ENCODE results near the gene JMJD4.
"Not testable (repeated sequence)": the region's sequence is repeated elsewhere in the genome, so short reads cannot be mapped to it uniquely, and the experiment has no call there.

JMJD4 gene

DNA sequence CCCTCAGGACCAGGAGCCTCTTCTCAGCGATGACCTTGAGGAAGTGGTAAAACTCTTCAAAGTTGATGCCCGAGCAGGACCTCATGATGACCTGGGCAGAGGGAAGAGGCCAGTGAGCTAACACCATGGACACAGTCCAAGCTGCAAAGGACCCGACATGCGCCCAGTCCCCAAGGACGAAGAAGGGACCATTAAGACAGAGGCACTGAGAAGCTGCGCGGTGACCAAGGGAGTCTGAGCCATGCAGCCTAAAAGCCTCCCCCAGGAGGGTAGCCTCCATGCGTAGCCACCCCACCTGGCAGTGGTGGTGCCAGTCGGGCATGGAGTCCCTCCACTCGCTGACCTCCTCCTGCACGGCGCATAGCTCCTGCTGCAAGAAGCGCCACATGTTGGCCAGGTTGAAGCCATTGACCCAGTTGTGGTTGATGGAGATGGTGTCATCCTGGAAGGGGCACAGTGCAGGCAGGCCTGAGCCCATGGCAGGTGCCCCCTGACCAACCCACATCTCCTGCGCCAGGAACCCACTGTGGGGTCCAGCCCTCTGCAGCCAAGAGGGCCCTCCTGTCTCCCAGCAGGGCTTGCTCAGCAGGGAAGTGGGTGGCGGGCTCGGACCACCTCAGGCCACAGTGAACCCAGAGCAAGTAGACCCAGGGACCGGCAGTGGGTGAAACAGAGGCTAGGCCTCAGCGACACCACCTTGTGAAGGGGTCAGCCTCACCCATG is 2.4 kb downstream of the JMJD4 start:
- no peak for DNase-seq (ENCODE audit: low read depth)

DNA sequence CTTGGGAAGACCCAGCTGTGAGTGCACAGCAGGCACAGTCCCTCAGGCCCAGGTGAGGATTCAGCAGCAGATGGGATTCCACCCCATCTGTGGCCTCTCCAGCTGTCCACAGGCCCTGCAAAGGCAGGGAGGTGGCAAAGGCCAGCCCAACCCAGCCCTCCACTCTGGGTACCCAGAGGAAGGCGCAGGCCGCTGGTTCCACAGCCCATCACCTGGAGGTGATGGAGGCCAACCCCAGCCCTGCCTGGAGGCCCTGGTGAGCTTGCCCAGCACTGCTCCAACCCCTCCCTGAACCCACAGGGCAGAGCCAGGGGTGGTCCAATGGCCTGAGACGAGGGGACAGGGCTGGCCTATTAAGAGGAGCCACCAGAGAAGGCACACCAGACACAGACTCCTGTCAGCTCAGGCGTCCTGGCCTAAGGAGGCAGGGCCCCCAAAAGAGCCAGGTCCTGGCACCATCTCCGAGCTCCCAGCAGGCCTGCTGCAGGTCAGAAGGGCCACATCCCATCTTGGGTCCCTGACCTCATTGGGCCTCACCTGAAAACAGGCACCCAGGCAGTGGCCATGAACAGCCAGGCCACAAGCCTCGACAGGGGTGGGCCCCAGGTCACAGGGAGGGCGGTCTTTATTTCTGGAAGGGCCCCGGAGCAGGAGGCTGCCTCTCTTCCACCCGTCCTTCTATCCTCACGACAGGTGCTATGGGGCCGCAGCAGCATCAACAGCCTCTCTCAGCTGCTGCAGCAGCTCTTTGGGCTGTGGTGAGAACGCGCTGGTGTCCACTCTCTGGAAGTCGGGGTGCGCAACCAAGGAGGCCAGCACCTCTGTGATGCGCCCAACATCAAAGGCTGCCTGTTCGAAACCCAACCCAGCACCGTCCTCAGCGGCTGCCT is 3.2 kb downstream of the JMJD4 start:
- DNase-seq (ENCODE audit: low read depth), result no peak

DNA sequence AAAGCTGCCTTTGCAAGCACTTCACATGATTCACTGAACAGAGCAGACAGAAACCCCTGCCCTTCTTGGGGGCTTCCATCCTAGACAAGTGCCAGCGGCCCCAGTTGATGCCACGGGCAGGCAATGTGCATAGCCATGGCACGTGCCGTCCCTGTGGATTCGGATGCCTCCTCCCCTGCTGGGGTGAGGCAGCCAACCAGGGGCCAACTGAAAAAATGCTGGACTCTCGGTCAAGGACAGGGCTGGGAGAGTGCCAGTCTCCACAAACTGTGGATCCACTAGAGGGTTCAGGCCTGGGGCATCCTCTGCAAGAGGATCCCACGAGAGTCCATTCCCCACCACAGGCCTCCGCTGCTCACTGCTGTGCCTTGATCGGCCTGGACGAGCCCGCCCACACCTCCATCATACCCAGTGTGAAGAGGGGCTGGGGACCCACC is 3.8 kb downstream of the JMJD4 start:
- no peak for DNase-seq (ENCODE audit: low read depth)

DNA sequence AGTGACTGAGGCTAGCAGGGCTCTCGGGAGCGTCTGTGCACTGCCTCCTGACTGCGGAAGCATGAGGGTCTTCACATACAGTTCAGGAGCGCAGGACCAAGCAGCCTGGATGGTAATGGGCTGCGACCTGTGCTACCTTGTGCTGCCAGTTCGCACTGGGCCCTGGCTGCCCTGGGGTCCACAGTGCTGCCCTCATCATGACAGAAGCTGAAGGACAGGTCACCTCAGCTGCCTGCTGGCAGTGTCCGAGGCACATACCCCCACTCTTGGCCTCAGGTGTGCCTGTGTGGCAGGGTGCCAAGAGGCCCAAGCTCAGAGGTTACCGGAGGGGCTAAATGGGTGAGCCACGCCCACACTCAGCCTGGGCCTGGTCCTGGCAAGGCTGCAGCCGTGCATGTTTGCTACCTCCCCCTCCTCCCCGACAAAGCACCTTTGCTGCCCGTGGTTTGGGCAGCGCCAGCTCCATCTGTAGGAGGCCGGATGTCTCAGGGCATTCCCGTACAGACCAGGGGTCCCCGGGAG is 4.4 kb downstream of the JMJD4 start:
- DNase-seq (ENCODE audit: low read depth), result no peak

DNA sequence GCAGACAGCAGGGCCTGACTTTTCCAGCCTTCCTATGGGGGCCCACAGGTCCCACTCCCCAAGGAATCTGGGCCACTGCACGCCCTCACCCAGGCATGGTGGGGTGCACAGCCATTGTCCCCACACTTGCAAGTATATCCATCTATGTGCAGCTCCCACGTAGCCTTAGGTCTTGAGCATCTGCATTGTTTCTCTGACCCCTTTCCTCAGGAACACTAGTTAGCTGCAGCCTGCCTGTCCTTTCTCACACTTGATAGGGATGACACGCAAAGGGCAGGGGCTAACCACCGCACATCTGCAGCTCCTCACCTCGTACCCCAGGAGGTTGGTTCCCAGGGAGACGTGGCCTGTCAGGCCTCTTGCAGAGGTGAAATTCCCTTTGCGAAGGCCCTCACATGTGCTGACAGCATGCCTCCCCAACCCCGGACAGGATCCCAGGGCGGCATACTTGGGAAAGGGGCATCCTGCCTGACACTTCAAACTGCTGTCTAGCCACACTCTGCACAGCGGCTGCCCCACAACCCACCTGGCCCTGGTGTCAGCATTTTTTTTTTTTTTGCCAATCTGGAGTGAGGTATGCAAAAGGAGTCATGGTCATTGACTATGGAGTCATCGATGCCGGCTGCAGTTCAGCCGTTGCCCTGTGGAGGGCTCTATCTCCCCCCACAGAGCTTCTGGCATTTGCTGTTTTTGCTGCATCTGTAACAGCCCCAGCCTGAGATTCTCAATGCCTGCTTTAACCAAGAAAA is 5.0 kb downstream of the JMJD4 start:
- no peak for DNase-seq (ENCODE audit: low read depth)

DNA sequence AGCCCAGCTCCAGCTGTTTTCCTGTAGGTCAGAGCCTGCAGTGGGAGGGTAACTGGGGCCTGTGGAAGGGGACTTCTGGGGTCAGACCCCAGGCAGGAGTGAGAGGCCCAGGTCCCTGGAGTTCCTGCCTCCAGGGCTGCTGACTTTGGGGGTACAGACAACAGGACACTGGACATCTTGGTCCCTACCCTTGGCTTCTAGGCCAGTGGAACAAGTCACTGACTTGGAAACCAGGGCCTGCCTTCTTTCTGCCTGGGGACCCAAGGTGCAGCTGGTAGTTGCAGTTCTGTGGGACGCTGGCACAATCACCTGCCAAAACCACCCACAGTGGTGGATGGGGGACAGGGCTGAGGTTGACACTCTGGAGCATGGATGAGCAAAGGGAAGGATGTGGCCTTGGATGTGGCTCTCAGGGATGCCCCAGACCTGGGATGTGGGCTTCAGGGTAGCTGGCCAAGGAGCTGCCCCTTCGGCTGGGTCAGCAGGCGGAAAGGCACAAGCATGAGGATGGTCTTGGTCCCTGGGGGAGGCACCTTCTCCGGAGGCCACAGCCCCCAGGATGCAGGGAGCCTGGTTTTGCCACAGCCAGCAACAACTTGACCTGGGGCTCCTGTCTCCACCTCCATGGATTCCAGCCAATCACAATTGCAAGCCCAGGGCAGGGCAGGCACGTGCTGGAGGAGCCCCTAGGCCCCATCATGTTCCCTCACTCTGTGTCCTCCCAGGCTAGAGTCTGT is 5.8 kb downstream of the JMJD4 start:
- DNase-seq (ENCODE audit: low read depth), result no peak

DNA sequence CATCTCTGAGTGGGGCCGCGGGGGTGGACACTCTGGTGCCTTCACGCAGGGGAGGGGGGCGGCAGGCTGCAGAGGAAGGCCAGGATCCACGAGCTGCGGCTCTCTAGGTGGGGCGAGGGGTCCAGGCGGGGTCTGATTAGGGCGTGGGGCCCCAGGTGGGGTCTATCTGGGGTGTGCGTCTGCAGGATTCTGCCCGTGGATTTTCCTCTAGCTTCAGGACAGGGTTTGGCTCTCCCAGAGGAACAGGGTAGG is 6.3 kb downstream of the JMJD4 start:
- no peak for DNase-seq (ENCODE audit: low read depth)

DNA sequence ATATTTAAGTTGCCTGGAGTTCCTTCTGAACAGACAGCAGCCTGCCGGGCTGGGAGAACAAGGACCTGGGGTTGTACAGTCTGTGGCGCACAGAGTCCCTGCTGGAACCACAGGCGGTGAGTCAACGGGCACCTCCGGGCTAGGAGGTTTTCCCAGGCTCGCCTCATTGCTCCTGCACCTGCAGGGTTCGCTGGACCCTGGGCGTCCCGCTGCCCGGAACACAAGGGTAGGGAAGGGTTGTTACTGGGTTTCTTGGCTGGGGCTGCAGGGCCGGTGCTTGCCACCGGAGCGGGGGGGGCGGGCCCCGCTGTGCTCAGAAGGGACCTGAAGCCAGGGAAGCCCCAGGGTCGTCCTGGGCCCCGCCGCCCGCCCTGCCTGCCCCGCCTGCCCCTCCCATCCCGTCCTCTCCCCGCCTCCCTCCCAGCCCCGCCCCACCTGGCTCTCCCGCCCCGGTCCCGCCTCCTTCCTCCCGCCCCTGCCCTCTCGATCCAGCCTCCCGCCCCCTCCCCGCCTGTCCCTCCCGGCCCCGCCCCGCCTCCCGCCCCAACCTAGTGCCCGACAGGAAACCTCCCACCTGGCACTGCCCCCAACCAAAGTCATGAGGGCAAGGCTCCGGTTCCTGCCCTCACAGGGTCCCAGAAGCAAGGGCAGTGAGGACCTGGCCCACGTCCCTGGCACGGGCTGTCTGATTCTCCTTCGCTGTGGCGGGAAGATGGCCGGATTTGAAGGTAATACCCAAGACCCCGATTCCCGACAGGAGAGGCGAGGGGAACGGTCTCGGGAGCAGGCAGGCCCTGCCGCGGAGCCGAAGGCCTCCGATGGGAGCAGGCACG is 6.8 kb downstream of the JMJD4 start:
- peak; percentile 43 for DNase-seq (ENCODE audit: low read depth)

DNA sequence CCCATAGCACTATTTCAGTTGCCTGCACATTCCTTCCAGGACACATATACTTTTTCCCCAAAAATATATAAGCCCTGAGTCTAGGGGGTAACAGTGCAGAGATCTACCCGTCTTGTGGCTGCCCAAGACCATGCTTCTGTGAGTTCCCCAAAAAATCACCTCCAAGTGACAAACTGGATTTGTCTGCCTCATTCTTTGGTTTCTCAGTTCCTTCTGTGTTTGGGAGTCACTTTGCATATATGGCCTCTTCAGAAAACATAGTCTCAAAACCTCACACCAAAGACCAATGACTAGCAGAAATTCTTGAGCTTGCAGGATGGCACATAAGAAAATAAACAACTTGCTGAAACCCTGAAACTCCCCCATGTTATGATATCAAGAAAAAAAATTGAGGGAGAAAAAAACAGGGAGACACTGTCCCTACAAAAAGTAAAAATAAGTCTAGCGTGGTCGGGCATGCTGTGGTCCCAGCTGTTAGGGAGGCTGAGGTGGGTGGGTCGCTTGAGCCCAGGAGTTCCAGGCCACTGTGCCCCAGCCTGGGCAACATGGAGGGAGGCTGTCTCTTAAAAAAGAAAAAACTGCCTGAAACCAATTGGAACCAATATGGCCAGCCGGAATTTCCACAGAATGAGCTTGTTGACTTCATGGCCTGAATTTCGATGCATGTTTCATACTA is 8.0 kb downstream of the JMJD4 start:
- DNase-seq (ENCODE audit: low read depth), result no peak

DNA sequence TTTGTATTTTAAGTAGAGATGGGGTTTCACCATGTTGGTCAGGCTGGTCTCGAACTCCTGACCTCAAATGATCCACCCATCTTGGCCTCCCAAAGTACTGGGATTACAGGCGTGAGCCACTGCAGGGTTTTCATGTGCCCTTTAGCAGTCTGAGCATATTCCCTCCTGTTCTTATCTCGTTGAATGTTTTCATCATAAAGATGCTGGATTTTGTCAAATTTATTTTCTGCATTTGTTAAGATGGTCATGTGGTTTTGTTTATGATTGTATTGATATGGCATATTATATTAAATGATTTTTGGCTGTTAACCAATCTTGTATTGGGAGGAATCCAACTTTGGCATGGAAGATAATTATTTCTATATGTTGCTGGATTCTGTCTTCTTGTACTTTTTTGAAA is 8.8 kb downstream of the JMJD4 start:
- no peak for DNase-seq (ENCODE audit: low read depth)

DNA sequence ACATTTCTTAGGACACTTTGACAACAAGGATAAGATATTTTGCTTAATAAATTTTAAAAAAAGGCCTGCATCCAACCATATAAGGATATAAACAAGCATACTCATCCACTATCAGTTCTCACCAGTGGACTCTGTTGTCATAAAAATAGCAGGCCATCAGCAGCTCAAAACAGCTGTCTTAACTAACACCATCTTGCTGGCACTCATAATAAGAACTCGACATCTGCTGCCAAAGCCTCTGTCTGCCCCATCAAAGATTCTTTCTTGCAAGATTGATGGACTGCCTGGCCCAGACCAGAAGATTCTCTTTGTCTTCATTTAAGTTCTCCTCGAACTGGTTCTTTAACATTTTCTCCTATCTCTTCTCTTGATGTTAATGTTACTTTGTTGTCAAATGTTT is 10.1 kb downstream of the JMJD4 start:
- DNase-seq (ENCODE audit: low read depth), result no peak

DNA sequence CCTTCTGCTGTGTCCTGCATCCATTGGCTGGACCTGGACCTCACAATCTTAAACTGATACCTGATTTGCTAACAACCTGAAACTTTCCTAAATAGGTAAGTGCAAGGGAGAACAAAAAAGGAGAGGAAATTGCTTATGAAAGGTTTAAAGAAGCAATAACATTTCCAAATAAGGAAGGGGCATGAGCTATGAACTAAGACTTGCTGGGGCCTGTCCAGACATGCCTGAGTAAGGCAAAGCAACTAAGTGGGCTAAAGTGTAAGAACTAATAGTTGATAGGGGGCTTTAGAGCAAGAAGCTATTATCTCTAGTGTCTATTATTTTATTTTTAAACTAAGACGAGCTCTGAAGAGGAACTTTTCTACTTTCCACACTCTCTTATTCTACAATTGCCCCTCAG is 11.6 kb downstream of the JMJD4 start:
- no peak for DNase-seq (ENCODE audit: low read depth)

DNA sequence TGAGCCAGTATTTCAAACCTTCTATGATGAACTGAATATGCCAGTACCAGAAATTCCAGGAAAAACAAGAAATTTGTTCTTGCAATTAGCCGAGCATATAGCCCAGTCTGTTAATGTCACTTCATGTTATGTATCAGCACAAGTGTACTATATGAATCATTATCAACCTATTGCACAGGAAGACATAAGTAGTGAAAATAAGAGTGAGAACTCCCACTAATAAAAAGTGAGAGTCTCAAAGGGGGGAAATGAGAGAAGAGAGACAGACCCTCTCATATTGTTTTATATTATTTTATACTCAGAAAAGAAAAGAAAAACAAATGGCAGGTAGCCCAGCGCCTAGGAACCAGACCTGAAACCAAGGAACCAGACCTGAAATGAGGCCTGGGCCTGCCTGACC is 16.2 kb downstream of the JMJD4 start:
- DNase-seq (ENCODE audit: low read depth), result no peak

DNA sequence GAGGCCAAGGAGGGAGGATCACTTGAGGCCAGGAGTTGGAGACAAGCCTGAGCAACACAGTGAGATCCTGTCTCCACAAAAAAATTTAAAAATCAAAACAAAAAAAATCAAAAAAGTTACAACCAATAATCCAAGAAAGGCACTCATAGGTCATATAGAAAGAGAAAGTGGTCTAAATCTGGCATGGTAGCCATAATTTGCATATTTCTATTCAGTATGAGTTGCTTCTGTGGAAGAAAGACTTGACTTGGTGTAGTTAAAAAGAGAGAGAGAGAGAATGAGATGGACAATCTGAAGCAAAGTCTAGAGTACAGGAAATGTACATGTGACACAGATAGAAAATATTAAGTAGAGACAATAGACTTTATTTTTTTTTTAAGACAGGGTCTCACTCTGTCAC is 22.5 kb downstream of the JMJD4 start:
- DNase-seq (ENCODE audit: low read depth), result no peak

DNA sequence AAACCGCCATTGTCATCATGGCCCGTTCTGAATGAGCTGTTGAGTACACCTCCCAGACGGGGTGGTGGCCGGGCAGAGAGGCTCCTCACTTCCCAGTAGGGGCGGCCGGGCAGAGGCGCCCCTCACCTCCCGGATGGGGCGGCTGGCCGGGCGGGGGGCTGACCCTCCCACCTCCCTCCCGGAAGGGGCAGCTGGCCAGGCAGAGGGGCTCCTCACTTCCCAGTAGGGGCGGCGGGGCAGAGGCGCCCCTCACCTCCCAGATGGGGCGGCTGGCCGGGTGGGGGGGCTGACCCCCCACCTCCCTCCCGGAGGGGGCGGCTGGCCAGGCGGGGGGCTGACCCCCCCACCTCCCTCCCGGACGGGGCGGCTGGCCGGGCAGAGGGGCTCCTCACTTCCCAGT is 24.6 kb downstream of the JMJD4 start:
- DNase-seq (ENCODE audit: low read depth), result not testable (repeated sequence)

DNA sequence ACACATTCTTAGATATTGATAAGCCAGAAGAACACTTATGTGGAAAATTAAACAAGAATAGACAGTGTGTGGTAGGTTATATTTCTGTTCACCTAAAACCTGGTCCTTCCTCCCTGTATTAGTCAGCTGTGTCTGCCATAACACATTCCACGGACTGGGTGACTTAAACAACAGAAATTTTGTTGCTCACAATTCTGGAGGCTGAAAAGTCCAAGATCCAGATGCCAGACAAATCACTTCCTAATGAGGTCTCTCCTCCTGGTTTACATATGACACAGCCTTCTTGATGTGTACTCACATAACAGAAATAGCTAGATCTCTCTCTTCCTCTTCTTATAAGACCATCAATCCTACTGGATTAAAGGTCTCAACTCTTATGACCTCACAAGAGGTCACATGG is 25.7 kb downstream of the JMJD4 start:
- DNase-seq (ENCODE audit: low read depth), result no peak

DNA sequence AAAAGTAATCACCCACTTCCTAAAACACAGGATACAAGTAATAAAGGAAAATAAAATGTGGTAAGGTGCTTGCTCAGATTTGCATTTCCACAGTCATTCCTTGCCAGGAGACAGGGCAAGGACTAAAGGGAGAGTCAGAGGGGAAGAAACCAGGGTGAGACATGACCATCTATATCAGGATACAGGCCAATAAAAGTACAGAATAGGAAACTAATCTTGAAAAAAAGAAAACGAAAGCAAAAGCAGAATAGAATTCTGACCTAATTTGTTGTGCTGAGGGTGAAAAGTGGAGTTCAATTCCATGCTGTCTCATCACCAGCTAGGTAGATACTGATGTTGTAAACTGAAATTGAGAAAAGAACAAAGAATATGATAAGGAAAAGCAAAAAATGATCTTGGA is 27.3 kb downstream of the JMJD4 start:
- no peak for DNase-seq (ENCODE audit: low read depth)

DNA sequence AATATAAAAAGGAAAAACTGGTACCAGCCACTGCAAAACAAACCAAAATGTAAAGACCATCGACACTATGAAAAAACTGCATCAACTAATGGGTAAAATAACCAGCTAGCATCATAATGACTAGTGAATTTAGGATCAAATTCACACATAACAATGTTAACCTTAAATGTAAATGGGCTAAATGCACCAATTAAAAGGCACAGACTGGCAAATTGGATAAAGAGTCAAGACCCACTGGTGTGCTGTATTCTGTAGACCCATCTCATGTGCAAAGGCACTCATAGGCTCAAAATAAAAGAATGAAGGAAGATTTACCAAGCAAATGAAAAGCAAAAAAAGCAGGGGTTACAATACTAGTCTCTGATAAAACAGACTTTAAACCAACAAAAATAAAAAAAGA is 33.5 kb downstream of the JMJD4 start:
- DNase-seq (ENCODE audit: low read depth), result not testable (repeated sequence)

DNA sequence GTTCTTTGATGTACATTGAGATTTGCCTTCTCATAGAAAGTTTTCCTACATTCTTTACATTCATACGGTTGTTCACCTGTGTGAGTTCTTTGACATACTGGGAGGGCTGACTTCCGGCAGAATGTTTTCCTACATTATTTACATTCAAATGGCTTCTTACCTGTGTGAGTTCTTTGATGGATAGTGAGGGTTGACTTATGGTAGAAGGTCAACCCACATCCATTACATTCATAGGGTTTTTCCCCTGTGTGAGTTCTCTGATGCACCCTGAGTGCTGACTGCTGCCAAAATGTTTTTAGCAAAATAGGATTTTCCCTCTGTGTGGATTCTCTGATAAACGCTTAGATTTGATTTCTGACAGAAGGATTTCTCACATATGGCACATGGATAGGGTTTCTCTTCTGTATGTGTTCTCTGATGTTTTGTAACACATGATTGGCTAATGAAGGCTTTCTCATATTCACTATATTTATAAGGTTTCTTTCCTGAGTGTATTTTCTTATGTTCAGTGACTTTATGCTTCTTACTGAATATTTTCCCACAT is 37.7 kb downstream of the JMJD4 start:
- no peak for DNase-seq (ENCODE audit: low read depth)

DNA sequence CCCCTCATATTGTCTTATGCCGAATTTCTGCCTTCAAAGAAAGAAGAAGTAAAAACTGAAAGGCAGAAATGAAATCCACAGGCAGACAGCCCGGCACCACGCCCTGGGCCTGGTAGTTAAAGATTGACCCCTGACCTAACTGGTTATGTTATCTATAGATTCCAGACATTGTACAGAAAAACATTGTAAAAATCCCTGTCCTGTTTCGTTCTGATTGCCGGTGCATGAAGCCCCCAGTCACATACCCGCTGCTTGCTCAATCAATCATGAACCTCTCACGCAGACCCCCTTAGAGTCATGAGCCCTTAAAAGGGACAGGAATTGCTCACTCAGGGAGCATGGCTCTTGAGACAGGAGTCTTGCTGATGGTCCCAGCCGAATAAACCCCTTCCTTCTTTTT is 49.3 kb downstream of the JMJD4 start:
- no peak for DNase-seq (ENCODE audit: low read depth)

Measured in stimulated activated CD8-positive, alpha-beta memory T cell treated with anti-CD3 and anti-CD28 coated beads, Interleukin-15, amount 100 ng/mL, for 24 hours (primary cell).